Lower lobe of right lung (tissue), 2 donors: Measurements from ENCODE around the gene TBKBP1. TPM values are rescaled to one million over a fixed set of nuclear protein-coding genes. Genes with fewer than 3 reads are reported as not detected.

Experiments used
- ATAC-seq, 2 donors: fragments of 200-7000 bp; cut with Tn5 transposase; one replicate each; pipeline ENCODE4 v1.9.1; 2020 to 2022; ENCODE audit warnings: mild to moderate bottlenecking in 2 of 2, moderate library complexity in 2 of 2
- DNase-seq: peaks from one replicate; pipeline ENCODE4 v3.0.0-alpha.2; 2020
- H3K27ac ChIP-seq: fragments of 200-600 bp; one replicate; pipeline ENCODE4 v1.8.0; 2022
- H3K27me3 ChIP-seq: fragments of 200-600 bp; one replicate; pipeline ENCODE4 v1.8.0; 2022; ENCODE audit warnings: low read depth
- H3K36me3 ChIP-seq: fragments of 200-600 bp; one replicate; pipeline ENCODE4 v1.8.0; 2022; ENCODE audit warnings: mild to moderate bottlenecking
- H3K4me1 ChIP-seq: fragments of 200-600 bp; one replicate; pipeline ENCODE4 v1.8.0; 2022
- H3K4me3 ChIP-seq: fragments of 200-600 bp; one replicate; pipeline ENCODE4 v1.8.0; 2022; ENCODE audit warnings: mild to moderate bottlenecking
- H3K9me3 ChIP-seq: fragments of 200-600 bp; one replicate; pipeline ENCODE4 v1.8.0; 2022
- CTCF ChIP-seq: fragments of 200-600 bp; IDR thresholded peaks from one replicate; pipeline ENCODE4 v1.8.0; 2022; ENCODE audit warnings: antibody characterized with exemption, mild to moderate bottlenecking
- intact Hi-C: fragments of 100-400 bp; cut with DNase I; formaldehyde crosslinking; loops from one replicate; pipeline ENCODE4 v1.11.0; 2022
- total RNA-seq: library from RNA; stranded (reverse); fragmentation: NEBNext Ultra II Directional; extraction: Animal tissue kit (Norgen Biotek cat#: 25700); gene quantifications from one replicate; pipeline ENCODE4 v1.2.1, GENCODE V29; 2021
- donor health status: DM: no; HTN: yes; CAD: no; lungs with severe emphysema.

TBKBP1 gene
- total RNA-seq, 1 donor from 2014 or later = 8.3 TPM

- TF ChIP-seq CTCF = no peak
- intact Hi-C loops = no loop called here
- Histone ChIP-seq H3K4me3 (peak overlapping the region; percentile 37), H3K36me3 (peaks cover 27% of the 10 kb centered on the region), H3K27me3 (no peaks in the 10 kb centered on the region), H3K27ac (no peak overlapping the region), H3K4me1 (peaks cover 32% of the 10 kb centered on the region), H3K9me3 (no peaks in the 10 kb centered on the region)
- peak; percentile 36 for DNase-seq
- ATAC-seq = no peak
Measured at GRCh38 chr17:47708312-47708863, 14.4 kb downstream of the TBKBP1 start.

- ATAC-seq = peak; percentile 59 to 84
- DNase-seq = peak; percentile 51
- peaks cover 26% of the 10 kb centered on the region for H3K4me1 ChIP-seq
- no peak overlapping the region for H3K27ac ChIP-seq
- no peaks in the 10 kb centered on the region for H3K27me3 ChIP-seq
- H3K4me3 ChIP-seq = peak overlapping the region; percentile 37
- H3K36me3 ChIP-seq = peaks cover 27% of the 10 kb centered on the region
- intact Hi-C loops = no loop called here
- no peaks in the 10 kb centered on the region for H3K9me3 ChIP-seq
- TF ChIP-seq CTCF = no peak
Measured at GRCh38 chr17:47708864-47709541, 15.0 kb downstream of the TBKBP1 start.

- Histone ChIP-seq H3K4me3 (no peak overlapping the region), H3K36me3 (peaks cover 27% of the 10 kb centered on the region), H3K9me3 (no peaks in the 10 kb centered on the region), H3K4me1 (peaks cover 20% of the 10 kb centered on the region), H3K27ac (no peak overlapping the region), H3K27me3 (no peaks in the 10 kb centered on the region)
- no peak for DNase-seq
- TF ChIP-seq CTCF = no peak
- intact Hi-C loops = no loop called here
- ATAC-seq = no peak
Measured at GRCh38 chr17:47709594-47709993, 15.6 kb downstream of the TBKBP1 start.

- TF ChIP-seq CTCF = no peak
- Histone ChIP-seq H3K27ac (no peak overlapping the region), H3K9me3 (no peaks in the 10 kb centered on the region), H3K27me3 (no peaks in the 10 kb centered on the region), H3K4me3 (no peak overlapping the region), H3K4me1 (peaks cover 7% of the 10 kb centered on the region), H3K36me3 (peaks cover 27% of the 10 kb centered on the region)
- intact Hi-C loops = no loop called here
- DNase-seq (no peak), ATAC-seq (no peak)
Measured at GRCh38 chr17:47711366-47712099, 17.6 kb downstream of the TBKBP1 start.

GRCh38 chr17:47712330-47713023 is 18.5 kb downstream of the TBKBP1 start:
- DNase-seq (no peak), ATAC-seq (no peak)
- Histone ChIP-seq H3K4me1 (peaks cover under 1% of the 10 kb centered on the region), H3K4me3 (no peak overlapping the region), H3K9me3 (no peaks in the 10 kb centered on the region), H3K27me3 (no peaks in the 10 kb centered on the region), H3K27ac (no peak overlapping the region), H3K36me3 (peaks cover 27% of the 10 kb centered on the region)
- TF ChIP-seq CTCF = no peak
- intact Hi-C loops = no loop called here
